GM23248 (cell line): ENCODE measurements around the gene PCSK5. TPM values are rescaled to one million over a fixed set of nuclear protein-coding genes. Genes with fewer than 3 reads are reported as not detected.

Source experiments
- DNase-seq: peaks from one replicate; pipeline ENCODE4 v3.0.0-alpha.2; 2015
- H2AFZ ChIP-seq: fragments of 200-600 bp; sonication (generic); 2 replicates; pipeline ENCODE4 v1.6.1; 2016; ENCODE audit warnings: antibody characterized with exemption
- H3F3A ChIP-seq: fragments of 200-600 bp; sonication (generic); 2 replicates; pipeline ENCODE4 v1.6.1; 2016; ENCODE audit warnings: mild to moderate bottlenecking, antibody characterized with exemption, mixed run types; ENCODE audit not compliant: insufficient read depth
- H3K27ac ChIP-seq: fragments of 200-600 bp; sonication (generic); 2 replicates; pipeline ENCODE4 v1.5.1; 2016; ENCODE audit warnings: mild to moderate bottlenecking
- H3K27me3 ChIP-seq: fragments of 200-600 bp; sonication (generic); replicated peaks from 2 replicates; pipeline ENCODE4 v1.6.1; 2016; ENCODE audit warnings: mild to moderate bottlenecking; ENCODE audit not compliant: insufficient read depth
- H3K36me3 ChIP-seq: fragments of 200-600 bp; sonication (generic); 2 replicates; pipeline ENCODE4 v1.6.1; 2016; ENCODE audit warnings: low read depth, mild to moderate bottlenecking
- H3K4me1 ChIP-seq: fragments of 200-600 bp; sonication (generic); 2 replicates; pipeline ENCODE4 v1.6.1; 2016; ENCODE audit warnings: mild to moderate bottlenecking; ENCODE audit not compliant: insufficient read depth
- H3K4me2 ChIP-seq: fragments of 200-600 bp; sonication (generic); one replicate; pipeline ENCODE4 v1.6.1; 2016; ENCODE audit warnings: mild to moderate bottlenecking; ENCODE audit not compliant: unreplicated experiment
- H3K4me3 ChIP-seq: fragments of 200-600 bp; sonication (generic); 2 replicates; pipeline ENCODE4 v1.5.1; 2016; ENCODE audit warnings: mild to moderate bottlenecking
- H3K79me2 ChIP-seq: fragments of 200-600 bp; sonication (generic); 2 replicates; pipeline ENCODE4 v1.6.1; 2016; ENCODE audit warnings: mild to moderate bottlenecking; ENCODE audit not compliant: insufficient read depth
- H3K9ac ChIP-seq: fragments of 200-600 bp; sonication (generic); 2 replicates; pipeline ENCODE4 v1.6.1; 2016; ENCODE audit warnings: mild to moderate bottlenecking
- H3K9me2 ChIP-seq: fragments of 200-600 bp; sonication (generic); 2 replicates; pipeline ENCODE4 v1.6.1; 2016; ENCODE audit warnings: mixed run types, mild to moderate bottlenecking, moderate library complexity; ENCODE audit not compliant: insufficient read depth
- H3K9me3 ChIP-seq: fragments of 200-600 bp; sonication (generic); one replicate; pipeline ENCODE4 v1.6.1; 2017; ENCODE audit warnings: low read depth
- H4K20me1 ChIP-seq: fragments of 200-600 bp; sonication (generic); 2 replicates; pipeline ENCODE4 v1.6.0; 2016; ENCODE audit not compliant: insufficient read depth
- EZH2 ChIP-seq: fragments of 200-600 bp; sonication (generic); IDR thresholded peaks from 2 replicates; pipeline ENCODE4 v1.6.1; 2018; ENCODE audit warnings: antibody characterized with exemption, mild to moderate bottlenecking; ENCODE audit not compliant: insufficient read depth, poor library complexity, severe bottlenecking
- EZH2phosphoT487 ChIP-seq: fragments of 200-600 bp; sonication (generic); IDR thresholded peaks from 2 replicates; pipeline ENCODE4 v1.6.1; 2018; ENCODE audit warnings: antibody characterized with exemption, moderate library complexity, mild to moderate bottlenecking, low read depth; ENCODE audit not compliant: insufficient read depth
- WGBS, 2 experiments: methylation state at CpG; one replicate each; pipeline ENCODE4 v1.1.6; 2015 to 2017; ENCODE audit warnings: low lambda C conversion rate in 2 of 2, low coverage in 1 of 2; ENCODE audit errors: missing lambda C conversion rate in 2 of 2; 5-methylcytosine and 5-hydroxymethylcytosine counted together
- in situ Hi-C: fragments of 300-500 bp; cut with MboI; formaldehyde crosslinking; loops from 2 replicates; pipeline ENCODE4 v1.15.0; 2020
- polyA plus RNA-seq: library from polyadenylated mRNA; unstranded; fragments of >200 nt; fragmentation: Nextera tagmentation; extraction: Ambion mirVana; gene quantifications from 2 replicates; pipeline ENCODE4 v1.2.1, GENCODE V29; 2016
- total RNA-seq: library from RNA; depleted of rRNA; stranded (reverse); fragments of >200 nt; shearing (Covaris generic); gene quantifications from 2 replicates; pipeline ENCODE4 v1.2.3, GENCODE V29; 2014

Gene PCSK5
- total and polyA plus RNA-seq, 2 experiments from 2014 or later = 2.3 to 3.9 TPM

DNA sequence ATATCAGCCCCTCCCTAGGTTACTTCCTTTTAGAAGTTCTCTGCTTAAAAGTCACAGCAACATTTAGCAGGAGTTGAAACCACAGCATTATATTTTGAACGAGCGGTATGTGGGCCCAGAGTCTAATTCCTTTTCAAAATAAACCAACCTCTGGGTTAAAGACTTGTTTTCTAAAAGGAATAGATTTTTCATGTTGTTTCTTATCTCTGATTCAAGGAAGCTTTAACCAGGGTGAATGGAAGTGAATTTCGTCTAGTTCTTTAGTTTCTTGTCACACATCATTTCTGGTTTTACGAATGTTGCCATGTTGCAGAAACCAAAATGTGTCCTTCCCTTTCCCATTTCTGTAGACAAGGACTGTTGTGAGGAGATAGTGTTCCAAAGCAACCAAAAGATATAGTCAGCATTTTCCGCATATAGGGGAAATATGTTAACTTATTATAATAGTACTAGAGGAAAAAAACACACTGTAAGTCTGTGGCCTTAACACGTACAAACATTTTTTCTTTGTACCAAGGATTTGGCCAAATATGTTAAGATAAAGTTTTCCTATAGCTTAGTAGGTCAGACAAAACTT lies 142.4 kb downstream of the PCSK5 start:
- TF ChIP-seq EZH2 = no peak
- Histone ChIP-seq H3K4me1 (peaks cover 8% of the 10 kb centered on the region; the same call in 1 of the 2 replicates), H4K20me1 (no peaks in the 10 kb centered on the region), H3K9ac (no peak overlapping the region), H3K36me3 (no peaks in the 10 kb centered on the region), H3K27me3 (no peaks in the 10 kb centered on the region), H3K27ac (no peak overlapping the region), H3K9me3 (no peaks in the 10 kb centered on the region), H3K4me2 (no peak overlapping the region), H3F3A (no peaks in the 10 kb centered on the region), H3K79me2 (no peaks in the 10 kb centered on the region), H3K4me3 (no peak overlapping the region), H2AFZ (peak overlapping the region; percentile 18; the same call in 1 of the 2 replicates), H3K9me2 (no peaks in the 10 kb centered on the region)
- no peak for DNase-seq
- in situ Hi-C loops = no loop called here
- 73 to 74% methylated on average over 6 of the region's 6 CpGs for WGBS, 2 experiments

DNA sequence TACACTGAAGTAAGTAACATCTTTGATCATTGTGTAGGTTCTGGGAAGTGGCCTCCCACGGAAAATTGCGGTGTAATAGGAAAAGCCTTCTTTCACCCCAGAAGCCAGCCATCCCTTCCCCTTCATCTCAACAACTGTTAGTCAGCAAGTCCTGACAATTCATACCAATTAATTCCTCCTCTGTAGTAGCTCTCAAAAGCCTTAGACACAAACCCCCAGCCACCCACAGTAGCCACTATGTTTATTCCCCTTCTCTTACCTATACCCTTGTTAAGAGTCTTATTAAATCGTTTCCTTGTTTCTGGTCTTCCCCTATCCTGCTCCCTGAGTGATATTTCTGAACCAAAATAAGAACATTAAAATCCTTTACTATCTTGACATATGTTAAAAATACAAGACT lies 143.6 kb downstream of the PCSK5 start:
- in situ Hi-C loops = no loop called here
- H3F3A ChIP-seq = no peaks in the 10 kb centered on the region
- H2AFZ ChIP-seq = no peak overlapping the region

DNA sequence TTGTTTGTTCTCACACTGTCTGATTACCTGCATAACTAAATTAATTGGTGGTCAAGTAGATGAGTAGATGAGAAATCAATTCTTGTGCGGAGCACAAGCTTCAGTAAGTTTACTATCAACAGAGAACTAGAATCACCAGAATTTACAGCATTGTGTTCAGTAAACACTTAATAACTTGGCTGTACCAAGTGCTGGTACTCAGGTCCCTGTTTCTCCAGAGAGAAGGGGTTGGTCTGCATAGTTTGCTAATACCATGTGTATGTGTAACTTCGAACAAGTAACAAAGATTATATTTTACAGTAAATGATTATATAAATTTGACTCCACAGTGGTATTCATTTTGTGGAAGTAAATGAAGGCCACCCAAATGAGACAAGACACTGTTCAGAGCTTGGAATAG lies 146.3 kb downstream of the PCSK5 start:
- no peaks in the 10 kb centered on the region for H3K9me2 ChIP-seq
- no peak overlapping the region for H2AFZ ChIP-seq
- H3F3A ChIP-seq = no peaks in the 10 kb centered on the region
- in situ Hi-C loops = no loop called here
- no peaks in the 10 kb centered on the region for H3K36me3 ChIP-seq
- H3K9me3 ChIP-seq = no peaks in the 10 kb centered on the region
- TF ChIP-seq EZH2 (no peak), EZH2phosphoT487 (no peak)
- H3K9ac ChIP-seq = no peak overlapping the region
- WGBS, 2 experiments = 92 to 97% methylated on average over 2 of the region's 2 CpGs
- peaks cover 8% of the 10 kb centered on the region; the same call in 1 of the 2 replicates for H3K4me1 ChIP-seq
- H3K27ac ChIP-seq = no peak overlapping the region
- H3K79me2 ChIP-seq = no peaks in the 10 kb centered on the region
- DNase-seq = no peak
- H4K20me1 ChIP-seq = no peaks in the 10 kb centered on the region
- no peaks in the 10 kb centered on the region for H3K27me3 ChIP-seq
- no peak overlapping the region for H3K4me3 ChIP-seq
- no peak overlapping the region for H3K4me2 ChIP-seq

More for the DNA sequence above, 143.6 kb downstream of the PCSK5 start:
- no peaks in the 10 kb centered on the region for H3K36me3 ChIP-seq
- H3K9me3 ChIP-seq = no peaks in the 10 kb centered on the region
- DNase-seq = no peak
- H4K20me1 ChIP-seq = no peaks in the 10 kb centered on the region
- no peaks in the 10 kb centered on the region for H3K79me2 ChIP-seq
- H3K9ac ChIP-seq = no peak overlapping the region
- H3K27ac ChIP-seq = no peak overlapping the region
- no peak for TF ChIP-seq EZH2
- TF ChIP-seq EZH2phosphoT487 = no peak
- WGBS, 2 experiments = 84 to 86% methylated on average over 3 of the region's 3 CpGs
- H3K4me3 ChIP-seq = no peak overlapping the region
- peaks cover 8% of the 10 kb centered on the region; the same call in 1 of the 2 replicates for H3K4me1 ChIP-seq
- no peaks in the 10 kb centered on the region for H3K27me3 ChIP-seq
- H3K9me2 ChIP-seq = no peaks in the 10 kb centered on the region
- no peak overlapping the region for H3K4me2 ChIP-seq

DNA sequence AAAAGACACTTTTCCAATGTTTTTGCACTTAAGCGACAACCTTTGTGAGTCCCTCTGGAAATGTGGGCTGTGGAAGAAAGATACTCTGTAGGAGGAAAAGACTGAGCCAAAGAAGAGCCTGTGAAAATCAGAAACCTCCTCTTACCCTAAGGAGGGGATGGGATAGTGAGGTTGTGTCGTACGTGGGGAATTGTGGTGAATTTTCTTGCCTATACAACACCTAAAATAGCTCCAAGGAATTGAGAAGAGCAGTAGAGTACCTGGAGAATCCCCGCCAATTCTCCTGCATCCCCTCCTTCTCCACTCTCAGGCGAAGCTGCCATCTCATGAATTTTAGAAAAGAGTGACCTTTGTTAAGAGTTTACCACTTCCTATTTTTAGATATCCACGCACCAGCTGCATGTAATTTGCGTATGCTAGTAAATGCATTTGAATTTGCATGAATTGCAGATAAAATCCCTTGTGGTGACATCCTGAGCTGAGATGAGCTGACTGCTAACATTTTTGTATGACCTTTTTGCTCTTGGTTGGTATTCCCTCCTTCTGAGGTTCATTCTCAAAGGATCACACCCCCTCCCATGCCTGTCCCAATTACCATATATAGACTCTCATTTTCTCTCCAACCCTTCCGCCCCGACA lies 147.2 kb downstream of the PCSK5 start:
- Histone ChIP-seq H3K9me2 (no peaks in the 10 kb centered on the region), H3K9me3 (no peaks in the 10 kb centered on the region), H3K27ac (no peak overlapping the region), H3K4me1 (no peaks in the 10 kb centered on the region), H3F3A (no peaks in the 10 kb centered on the region), H3K36me3 (no peaks in the 10 kb centered on the region), H3K4me2 (no peak overlapping the region), H3K9ac (no peak overlapping the region), H3K4me3 (no peak overlapping the region), H3K79me2 (no peaks in the 10 kb centered on the region), H3K27me3 (no peaks in the 10 kb centered on the region), H2AFZ (no peak overlapping the region), H4K20me1 (no peaks in the 10 kb centered on the region)
- no peak for DNase-seq
- 92 to 94% methylated on average over 9 of the region's 9 CpGs for WGBS, 2 experiments
- in situ Hi-C loops = no loop called here
- TF ChIP-seq EZH2phosphoT487 (no peak), EZH2 (no peak)
